GM19463 (cell line): ENCODE data around the gene CWH43.
"Not testable (repeated sequence)": the region's sequence is repeated elsewhere in the genome, so short reads cannot be mapped to it uniquely, and the experiment has no call there.

Source experiments
- ATAC-seq: cut with Tn5 transposase; IDR thresholded peaks from one replicate; pipeline ENCODE4 v1.9.1; 2021; ENCODE audit warnings: mild to moderate bottlenecking, moderate library complexity; ENCODE audit not compliant: unreplicated experiment

Gene CWH43

GRCh38 chr4:49092608-49093135, 106.6 kb downstream of the CWH43 start:
- peak; percentile 39 for ATAC-seq

DNA sequence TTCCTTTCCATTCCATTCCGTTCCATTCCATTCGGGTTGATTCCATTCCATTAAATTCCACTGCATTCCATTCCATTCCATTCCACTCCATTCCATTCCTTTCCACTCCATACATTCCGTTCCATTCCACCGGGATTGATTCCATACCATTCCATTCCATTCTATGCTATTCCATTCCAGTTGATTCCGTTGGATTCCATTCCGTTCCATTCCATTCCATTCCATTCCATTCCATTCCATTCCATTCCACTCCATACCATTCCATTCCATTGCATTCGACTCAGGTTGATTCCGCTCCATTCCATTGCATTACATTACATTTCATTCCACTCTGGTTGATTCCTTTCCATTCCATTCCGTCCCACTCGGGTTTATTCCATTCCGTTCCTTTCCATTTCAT, 110.1 kb downstream of the CWH43 start:
- ATAC-seq: not testable (repeated sequence)

GRCh38 chr4:49096627-49097026, 110.6 kb downstream of the CWH43 start:
- ATAC-seq: peak; percentile 31

- ATAC-seq: not testable (repeated sequence)
Measured at GRCh38 chr4:49097071-49097470, 111.0 kb downstream of the CWH43 start.

DNA sequence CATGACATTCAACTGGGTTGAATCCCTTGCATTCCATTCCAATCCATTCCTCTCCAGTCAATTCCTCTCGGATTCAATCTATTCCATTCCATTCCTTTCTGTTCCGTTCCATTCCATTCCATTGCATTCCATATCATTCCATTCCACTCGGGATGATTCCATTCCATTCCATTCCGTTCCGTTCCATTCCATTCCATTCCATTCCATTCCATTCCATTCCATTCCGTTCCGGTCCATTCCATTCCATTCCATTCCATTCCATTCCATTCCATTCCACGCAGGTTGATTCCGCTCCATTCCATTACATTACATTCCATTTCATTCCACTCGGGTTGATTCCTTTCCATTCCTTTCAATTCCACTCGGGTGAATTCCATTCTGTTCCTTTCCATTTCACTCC, 111.4 kb downstream of the CWH43 start:
- ATAC-seq: not testable (repeated sequence)

DNA sequence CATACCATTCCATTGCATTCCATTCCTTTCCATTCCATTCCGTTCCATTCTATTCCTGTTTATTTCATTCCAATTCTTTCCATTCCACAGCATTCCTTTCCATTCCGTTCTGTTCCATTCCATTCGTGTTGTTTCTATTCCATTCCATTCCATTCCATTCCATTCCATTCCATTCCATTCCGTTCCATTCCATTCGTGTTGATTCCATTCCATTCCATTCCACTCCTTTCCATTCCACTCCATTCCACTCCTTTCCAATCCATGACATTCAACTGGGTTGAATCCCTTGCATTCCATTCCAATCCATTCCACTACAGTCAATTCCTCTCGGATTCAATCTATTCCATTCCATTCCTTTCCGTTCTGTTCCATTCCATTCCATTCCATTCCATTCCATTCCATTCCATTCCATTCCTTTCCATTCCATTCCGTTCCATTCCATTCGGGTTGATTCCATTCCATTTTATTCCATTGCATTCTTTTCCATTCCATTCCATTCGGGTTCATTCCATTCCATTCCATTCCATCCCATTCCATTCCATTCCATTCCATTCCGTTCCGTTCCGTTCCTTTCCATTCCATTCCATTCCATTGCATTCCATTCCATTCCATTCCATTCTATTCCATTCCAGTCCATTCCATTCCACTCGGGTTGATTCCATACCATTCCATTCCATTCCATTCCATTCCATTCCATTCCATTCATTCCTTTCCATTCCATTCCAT, 112.1 kb downstream of the CWH43 start:
- not testable (repeated sequence) for ATAC-seq

DNA sequence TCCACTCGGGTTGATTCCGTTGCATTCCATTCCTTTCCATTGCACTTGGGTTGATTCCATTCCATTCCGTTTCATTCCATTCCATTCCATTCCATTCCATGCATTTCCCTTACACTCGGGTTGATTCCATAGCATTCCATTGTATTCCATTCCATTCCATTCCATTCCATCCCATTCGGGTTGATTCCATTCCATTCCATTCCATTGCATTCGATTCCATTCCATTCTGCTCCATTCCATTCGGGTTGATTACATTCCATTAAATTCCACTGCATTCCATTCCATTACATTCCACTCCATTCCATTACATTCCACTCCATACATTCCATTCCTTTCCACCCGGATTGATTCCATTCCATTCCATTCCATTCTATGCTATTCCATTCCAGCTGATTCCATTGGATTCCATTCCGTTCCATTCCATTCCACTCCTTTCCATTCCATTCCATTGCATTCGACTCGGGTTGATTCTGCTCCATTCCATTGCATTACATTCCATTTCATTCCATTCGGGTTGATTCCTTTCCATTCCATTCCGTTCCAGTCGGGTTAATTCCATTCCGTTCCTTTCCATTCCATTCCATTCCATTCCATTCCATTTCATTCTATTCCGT, 113.9 kb downstream of the CWH43 start:
- not testable (repeated sequence) for ATAC-seq

- peak; percentile 32 for ATAC-seq
Measured at GRCh38 chr4:49102344-49102898, 116.3 kb downstream of the CWH43 start.

DNA sequence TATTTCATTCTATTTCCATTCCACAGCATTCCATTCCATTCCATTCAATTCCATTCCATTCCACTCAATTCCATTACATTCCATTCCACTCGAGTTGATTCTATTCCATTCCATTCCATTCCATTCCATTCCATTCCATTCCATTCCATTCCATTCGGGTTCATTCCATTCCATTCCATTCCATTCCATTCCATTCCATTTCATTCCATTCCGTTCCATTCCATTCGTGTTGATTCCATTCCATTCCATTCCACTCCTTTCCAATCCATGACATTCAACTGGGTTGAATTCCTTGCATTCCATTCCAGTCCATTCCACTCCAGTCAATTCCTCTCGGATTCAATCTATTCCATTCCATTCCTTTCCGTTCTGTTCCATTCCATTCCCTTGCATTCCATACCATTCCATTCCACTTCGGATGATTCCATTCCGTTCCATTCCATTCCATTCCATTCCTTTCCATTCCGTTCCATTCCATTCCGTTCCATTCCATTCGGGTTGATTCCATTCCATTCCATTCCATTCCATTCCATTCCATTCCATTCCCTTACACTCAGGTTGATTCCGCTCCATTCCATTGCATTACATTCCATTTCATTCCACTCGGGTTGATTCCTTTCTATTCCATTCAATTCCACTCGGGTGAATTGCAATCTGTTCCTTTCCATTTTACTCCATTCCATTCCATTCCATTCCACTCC, 117.5 kb downstream of the CWH43 start:
- not testable (repeated sequence) for ATAC-seq

DNA sequence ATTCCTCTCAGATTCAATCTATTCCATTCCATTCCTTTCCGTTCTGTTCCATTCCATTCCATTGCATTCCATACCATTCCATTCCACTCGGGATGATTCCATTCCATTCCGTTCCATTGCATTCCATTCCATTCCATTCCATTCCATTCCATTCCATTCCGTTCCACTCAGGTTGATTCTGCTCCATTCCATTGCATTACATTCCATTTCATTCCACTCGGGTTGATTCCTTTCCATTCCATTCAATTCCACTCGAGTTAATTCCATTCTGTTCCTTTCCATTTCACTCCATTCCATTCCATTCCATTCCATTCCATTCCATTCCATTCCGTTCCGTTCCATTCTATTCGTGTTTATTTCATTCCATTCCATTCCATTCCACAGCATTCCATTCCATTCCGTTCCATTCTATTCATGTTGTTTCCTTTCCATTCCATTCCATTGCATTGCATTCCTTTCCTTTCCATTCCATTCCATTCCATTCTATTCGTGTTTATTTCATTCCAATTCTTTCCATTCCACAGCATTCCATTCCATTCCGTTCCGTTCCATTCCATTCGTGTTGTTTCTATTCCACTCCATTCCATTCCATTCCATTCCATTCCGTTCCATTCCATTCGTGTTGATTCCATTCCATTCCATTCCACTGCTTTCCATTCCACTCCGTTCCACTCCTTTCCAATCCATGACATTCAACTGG, 118.3 kb downstream of the CWH43 start:
- not testable (repeated sequence) for ATAC-seq

GRCh38 chr4:49105248-49105904, 119.3 kb downstream of the CWH43 start:
- ATAC-seq: not testable (repeated sequence)

GRCh38 chr4:49107262-49107661, 121.2 kb downstream of the CWH43 start:
- not testable (repeated sequence) for ATAC-seq

DNA sequence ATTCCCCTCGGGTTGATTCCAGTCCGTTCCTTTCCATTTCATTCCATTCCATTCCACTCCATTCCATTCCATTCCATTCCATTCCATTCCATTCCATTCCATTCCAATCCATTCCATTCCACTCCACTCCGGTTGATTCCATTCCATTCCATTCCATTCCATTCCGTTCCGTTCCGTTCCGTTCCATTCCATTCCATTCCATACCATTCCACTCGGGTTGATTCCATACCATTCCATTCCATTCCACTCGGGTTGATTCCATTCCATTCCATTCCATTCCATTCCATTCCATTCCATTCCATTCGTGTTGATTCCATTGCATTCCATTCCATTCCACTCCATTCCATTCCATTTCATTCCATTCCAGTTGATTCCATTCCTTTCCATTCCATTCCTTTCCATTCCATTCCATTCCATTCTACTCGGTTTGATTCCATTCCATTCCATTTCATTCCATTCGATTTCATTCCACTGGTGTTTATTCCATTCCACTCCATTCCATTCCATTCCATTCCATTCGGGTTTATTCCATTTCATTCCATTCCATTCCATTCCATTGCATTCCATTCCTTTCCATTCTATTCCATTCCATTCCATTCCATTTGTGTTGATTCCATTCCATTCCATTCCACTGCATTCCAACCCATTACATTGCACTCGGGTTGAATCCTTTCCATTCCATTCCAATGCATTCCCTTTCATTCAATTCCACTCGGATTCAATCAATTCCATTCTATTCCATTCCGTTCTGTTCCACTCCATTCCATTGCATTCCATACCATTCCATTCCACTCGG, 122.3 kb downstream of the CWH43 start:
- ATAC-seq: peak; percentile 32

GRCh38 chr4:49109567-49110166, 123.6 kb downstream of the CWH43 start:
- ATAC-seq: peak; percentile 35

DNA sequence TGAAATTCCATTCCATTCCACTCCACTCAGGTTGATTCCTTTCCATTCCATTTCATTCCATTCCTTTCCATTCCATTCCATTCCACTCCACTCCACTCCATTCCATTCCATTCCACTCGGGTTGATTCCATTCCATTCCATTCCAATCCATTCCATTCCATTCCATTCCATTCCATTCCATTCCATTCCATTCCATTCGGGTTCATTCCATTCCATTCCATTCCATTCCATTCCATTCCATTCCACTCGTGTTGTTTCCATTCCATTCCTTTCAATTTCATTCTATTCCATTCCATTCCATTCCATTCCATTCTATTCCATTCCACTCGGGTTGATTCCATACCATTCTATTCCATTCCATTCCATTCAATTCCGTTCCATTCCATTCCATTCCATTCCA, 124.5 kb downstream of the CWH43 start:
- peak; percentile 38 for ATAC-seq
